Psoas muscle (tissue), 8 donors: ENCODE data around the gene RCN1. TPM values are rescaled to one million over a fixed set of nuclear protein-coding genes. Genes with fewer than 3 reads are reported as not detected.

Source experiments
- ATAC-seq, 4 donors: fragments of 200-7000 bp; cut with Tn5 transposase; one replicate each; pipeline ENCODE4 v1.9.1; 2020; ENCODE audit warnings: moderate library complexity in 3 of 4, mild to moderate bottlenecking in 2 of 4
- DNase-seq, 2 donors: peaks; one replicate each; pipeline ENCODE4 v3.0.0-alpha.2; 2020
- H3K27ac ChIP-seq: fragments of 200-600 bp; one replicate; pipeline ENCODE4 v1.8.0; 2022
- H3K27me3 ChIP-seq, 3 donors: fragments of 200-600 bp in 1 of 3; one replicate each; pipeline versions ENCODE4 v1.6.1 to v1.8.0; 2013 to 2022; ENCODE audit warnings: low read length in 2 of 3, mild to moderate bottlenecking in 2 of 3, moderate library complexity in 1 of 3; ENCODE audit not compliant: insufficient read depth in 3 of 3
- H3K36me3 ChIP-seq, 2 donors: fragments of 200-600 bp in 1 of 2; one replicate each; pipeline versions ENCODE4 v1.6.1 to v1.8.0; 2013 to 2022; ENCODE audit warnings: low read depth in 1 of 2, mild to moderate bottlenecking in 1 of 2, moderate library complexity in 1 of 2; ENCODE audit not compliant: insufficient read depth in 1 of 2
- H3K4me1 ChIP-seq: fragments of 200-600 bp; one replicate; pipeline ENCODE4 v1.8.0; 2022
- H3K4me3 ChIP-seq: fragments of 200-600 bp; one replicate; pipeline ENCODE4 v1.8.0; 2022; ENCODE audit warnings: mild to moderate bottlenecking
- H3K9me3 ChIP-seq: fragments of 200-600 bp; one replicate; pipeline ENCODE4 v1.8.0; 2022
- WGBS, 3 donors: extraction: QIAGEN DNeasy Blood & Tissue Kit; methylation state at CpG; one replicate each; pipeline versions ENCODE4 v1.1.6 to v1.1.7; 2013; 5-methylcytosine and 5-hydroxymethylcytosine counted together
- intact Hi-C, 2 donors: fragments of 100-400 bp; cut with DNase I; formaldehyde crosslinking; loops; one replicate each; pipeline versions ENCODE4 v1.11.0 to v1.14.2; 2022
- polyA plus RNA-seq, 3 donors: library from polyadenylated mRNA; stranded (reverse); fragments of 200-250 nt; gene quantifications; one replicate each; pipeline ENCODE4 v1.2.3, GENCODE V29; 2013
- total RNA-seq, 4 donors: library from RNA; stranded (reverse); fragmentation: NEBNext Ultra II Directional in 2 of 4; extraction: Animal tissue kit (Norgen Biotek cat#: 25700) in 2 of 4; gene quantifications; one replicate each; pipeline versions ENCODE4 v1.2.1 to v1.2.4, GENCODE V29; 2021 to 2023
- TF ChIP-seq, protein P1 (sequence below): fragments of 200-600 bp; IDR thresholded peaks from one replicate; pipeline ENCODE4 v1.8.0; 2022; ENCODE audit warnings: antibody characterized with exemption
- donor health status: healthy with polysubstance abuse.
- donor health status: DM: no; HTN: no; CAD: no; lungs with moderate emphysema.
- donor health status: Bipolar disorder and iron deficiency.
- donor health status: healthy.
- donor health status: DM: yes; HTN: yes; CAD: no.
- donor health status: DM: no; HTN: no; CAD: no.
- donor health status: DM: no; HTN: no; CAD: no.
- donor health status: DM: yes; HTN: yes; CAD: no.

The RCN1 gene
- total and polyA plus RNA-seq, 7 donors: 17.2 to 48.1 (median 27.4) TPM

DNA sequence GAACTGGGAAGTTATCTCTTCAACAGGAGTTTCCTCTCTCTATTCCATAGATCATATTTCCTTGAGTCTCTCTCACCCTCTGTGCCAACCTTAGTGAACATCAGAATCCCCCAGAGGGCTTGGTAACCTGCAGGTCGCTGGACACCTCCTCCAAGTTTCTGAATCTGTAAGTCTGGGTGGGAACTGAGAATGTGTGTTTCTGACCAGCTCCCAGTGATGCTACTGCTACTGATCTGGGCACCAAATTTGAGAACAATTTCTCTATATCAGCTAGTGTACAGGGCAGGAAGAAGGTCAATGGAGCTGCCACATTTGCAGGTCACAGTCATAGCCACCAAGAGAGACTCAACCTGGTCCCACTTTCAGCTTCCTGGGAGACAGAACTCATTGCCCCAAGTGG lies 62.9 kb downstream of the RCN1 start:
- no peak overlapping the region for H3K4me3 ChIP-seq
- WGBS, 3 donors: 63 to 73% (median 70%) methylated on average over 1 of the region's 1 CpG
- H3K27me3 ChIP-seq: peaks cover 0 to 3% (median 0%) of the 10 kb centered on the region in 3 donors
- H3K9me3 ChIP-seq: no peaks in the 10 kb centered on the region
- intact Hi-C loops: no loop called here
- no peak for DNase-seq
- H3K27ac ChIP-seq: no peak overlapping the region
- H3K4me1 ChIP-seq: no peaks in the 10 kb centered on the region
- no peak for ATAC-seq
- H3K36me3 ChIP-seq: no peaks in the 10 kb centered on the region
- TF ChIP-seq, protein P1, sequence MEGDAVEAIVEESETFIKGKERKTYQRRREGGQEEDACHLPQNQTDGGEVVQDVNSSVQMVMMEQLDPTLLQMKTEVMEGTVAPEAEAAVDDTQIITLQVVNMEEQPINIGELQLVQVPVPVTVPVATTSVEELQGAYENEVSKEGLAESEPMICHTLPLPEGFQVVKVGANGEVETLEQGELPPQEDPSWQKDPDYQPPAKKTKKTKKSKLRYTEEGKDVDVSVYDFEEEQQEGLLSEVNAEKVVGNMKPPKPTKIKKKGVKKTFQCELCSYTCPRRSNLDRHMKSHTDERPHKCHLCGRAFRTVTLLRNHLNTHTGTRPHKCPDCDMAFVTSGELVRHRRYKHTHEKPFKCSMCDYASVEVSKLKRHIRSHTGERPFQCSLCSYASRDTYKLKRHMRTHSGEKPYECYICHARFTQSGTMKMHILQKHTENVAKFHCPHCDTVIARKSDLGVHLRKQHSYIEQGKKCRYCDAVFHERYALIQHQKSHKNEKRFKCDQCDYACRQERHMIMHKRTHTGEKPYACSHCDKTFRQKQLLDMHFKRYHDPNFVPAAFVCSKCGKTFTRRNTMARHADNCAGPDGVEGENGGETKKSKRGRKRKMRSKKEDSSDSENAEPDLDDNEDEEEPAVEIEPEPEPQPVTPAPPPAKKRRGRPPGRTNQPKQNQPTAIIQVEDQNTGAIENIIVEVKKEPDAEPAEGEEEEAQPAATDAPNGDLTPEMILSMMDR: no peak

DNA sequence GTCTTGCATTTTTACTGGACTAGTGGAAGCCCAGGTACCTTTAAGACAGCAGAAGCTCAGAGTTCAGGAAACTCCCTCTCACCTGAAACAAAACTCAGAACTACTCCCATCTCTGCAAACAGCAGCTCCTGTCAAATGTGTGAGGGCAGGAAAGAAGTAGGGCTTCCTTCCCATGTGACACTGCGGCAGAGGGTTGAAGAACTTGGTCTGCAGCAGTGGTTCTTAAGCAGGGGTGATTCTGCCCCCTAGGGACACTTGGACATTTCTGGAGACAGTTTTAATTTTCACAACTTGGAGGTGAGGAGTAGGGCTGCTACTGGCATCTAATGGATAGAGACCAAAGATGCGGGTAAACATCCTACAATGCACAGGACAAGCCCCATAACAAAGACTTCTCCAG lies 63.4 kb downstream of the RCN1 start:
- Histone ChIP-seq H3K36me3 (no peaks in the 10 kb centered on the region), H3K27ac (no peak overlapping the region), H3K4me1 (no peaks in the 10 kb centered on the region), H3K27me3 (peaks cover 0 to 3% (median 0%) of the 10 kb centered on the region in 3 donors), H3K4me3 (no peak overlapping the region), H3K9me3 (no peaks in the 10 kb centered on the region)
- intact Hi-C loops: no loop called here
- TF ChIP-seq, protein P1: no peak
- DNase-seq (no peak), ATAC-seq (no peak)
- WGBS, 3 donors: 79 to 95% (median 83%) methylated on average over 2 of the region's 2 CpGs
